ENCODE results near the gene APOL6. TPM values are rescaled to one million over a fixed set of nuclear protein-coding genes. Genes with fewer than 3 reads are reported as not detected.

The APOL6 gene
- total and polyA plus RNA-seq, 2 of the 13 experiments (the other 11 are each of a cell fraction or from before 2014, with no cell fraction given): 5.2 to 7.5 TPM

DNA sequence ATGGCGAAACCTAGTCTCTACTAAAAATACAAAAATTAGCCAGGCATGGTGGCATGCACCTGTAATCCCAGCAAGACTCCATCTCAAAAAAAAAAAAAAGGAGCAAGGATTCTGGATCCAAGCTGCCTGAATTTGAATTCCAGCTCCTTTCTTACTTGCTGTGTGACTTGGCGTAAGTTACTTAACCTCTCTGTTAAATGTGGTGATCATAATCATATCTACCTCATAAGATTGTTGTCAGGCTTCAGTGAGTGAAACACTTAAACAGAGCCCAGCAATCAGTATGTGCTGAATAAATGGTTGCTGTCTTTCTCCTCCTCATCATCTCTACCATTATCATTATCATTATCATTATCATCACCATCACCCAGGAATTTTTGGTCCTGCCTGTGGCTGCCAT lies 33.8 kb upstream of the APOL6 start:
- intact Hi-C loops (cut with micrococcal nuclease; ENCODE audit: unreplicated experiment) (no loop called here), in situ Hi-C loops (cut with HindIII; ENCODE audit: extremely low pct_ligation_motif_present, low pct_unique_long_range_greater_than_20kb) (no loop called here)
- Histone ChIP-seq H2AFZ (ENCODE audit: low read length) (no peak overlapping the region), H3K4me1 (ENCODE audit: insufficient read depth, low read length) (peaks cover 50% of the 10 kb centered on the region), H3K9me3 (ENCODE audit: low read length) (no peaks in the 10 kb centered on the region), H3K4me2 (ENCODE audit: low read depth, low read length) (no peak overlapping the region; the same call in 1 of the 2 replicates), H3K9ac (ENCODE audit: insufficient read depth, low read depth, low read length) (no peak overlapping the region), H3K4me3 (replicated peaks in 1 of 3; ENCODE audit: insufficient read depth in 1 of 3, low read depth in 2 of 3, low read length in 3 of 3) (no peak overlapping the region), H3K36me3 (replicated peaks in 1 of 2; ENCODE audit: control insufficient read depth in 1 of 2, insufficient read depth in 2 of 2, low read length in 2 of 2) (no peaks in the 10 kb centered on the region), H4K20me1 (ENCODE audit: insufficient read depth, low read length) (no peaks in the 10 kb centered on the region), H3K79me2 (ENCODE audit: insufficient read depth, low read length) (no peaks in the 10 kb centered on the region), H3K27ac (ENCODE audit: extremely low read length, insufficient read depth, low read length) (no peak overlapping the region), H3K27me3 (ENCODE audit: control insufficient read depth in 1 of 2, insufficient read depth in 2 of 2, low read length in 2 of 2) (peaks cover 0 to 9% of the 10 kb centered on the region in 2 experiments; a peak in 2 of 5 replicates)
- CTCF ChIA-PET (ENCODE audit: low intra/inter-chr PET ratio, low total read pairs): no interaction called here
- ATAC-seq (no peak), DNase-seq (ENCODE audit: low spot score) (no peak), FAIRE-seq (no peak)
- POLR2A ChIA-PET: no interaction called here
- peak; percentile 69; the same call in 1 of the 2 replicates for TF ChIP-seq ZNF768 (CRISPR knock-in tag; IDR thresholded peaks at IDR 0.05)
- no peak for TF ChIP-seq GATAD1 (CRISPR knock-in tag; IDR thresholded peaks at IDR 0.05)
- BruUV-seq (replicated peaks): no TSS peak
- 84% methylated on average over 2 of the region's 2 CpGs for WGBS (ENCODE audit: low lambda C conversion rate)

- H2AFZ ChIP-seq (ENCODE audit: low read length): no peak overlapping the region
- H3K4me3 ChIP-seq (replicated peaks in 1 of 3; ENCODE audit: insufficient read depth in 1 of 3, low read depth in 2 of 3, low read length in 3 of 3): no peak overlapping the region
- no peak overlapping the region for H3K4me2 ChIP-seq (ENCODE audit: low read depth, low read length)
- no peaks in the 10 kb centered on the region for H3K79me2 ChIP-seq (ENCODE audit: insufficient read depth, low read length)
- DNase-seq (ENCODE audit: low spot score) (no peak), FAIRE-seq (no peak), ATAC-seq (no peak)
- intact Hi-C loops (cut with micrococcal nuclease; ENCODE audit: unreplicated experiment): no loop called here
- H4K20me1 ChIP-seq (ENCODE audit: insufficient read depth, low read length): no peaks in the 10 kb centered on the region
- WGBS (ENCODE audit: low lambda C conversion rate): no CpG with 5 or more reads among the region's 6 CpGs
- H3K9me3 ChIP-seq (ENCODE audit: low read length): no peaks in the 10 kb centered on the region
- in situ Hi-C loops (cut with HindIII; ENCODE audit: extremely low pct_ligation_motif_present, low pct_unique_long_range_greater_than_20kb): no loop called here
- CTCF ChIA-PET (ENCODE audit: low intra/inter-chr PET ratio, low total read pairs): no interaction called here
- peaks cover 0 to 9% of the 10 kb centered on the region in 2 experiments; a peak in 2 of 5 replicates for H3K27me3 ChIP-seq (ENCODE audit: control insufficient read depth in 1 of 2, insufficient read depth in 2 of 2, low read length in 2 of 2)
- H3K4me1 ChIP-seq (ENCODE audit: insufficient read depth, low read length): peaks cover 50% of the 10 kb centered on the region
- no peak overlapping the region for H3K27ac ChIP-seq (ENCODE audit: extremely low read length, insufficient read depth, low read length)
- POLR2A ChIA-PET: no interaction called here
- no TSS peak for BruUV-seq (replicated peaks)
- H3K36me3 ChIP-seq (replicated peaks in 1 of 2; ENCODE audit: control insufficient read depth in 1 of 2, insufficient read depth in 2 of 2, low read length in 2 of 2): no peaks in the 10 kb centered on the region
- no peak overlapping the region; the same call in 1 of the 2 replicates for H3K9ac ChIP-seq (ENCODE audit: insufficient read depth, low read depth, low read length)
- TF ChIP-seq SUZ12 (IDR thresholded peaks at IDR 0.05; ENCODE audit: low read depth, low read length) (no peak), MLX (CRISPR knock-in tag; IDR thresholded peaks at IDR 0.05) (no peak), ZSCAN31 (CRISPR knock-in tag; IDR thresholded peaks at IDR 0.05; ENCODE audit: low read depth) (no peak), ZNF75D (CRISPR knock-in tag; IDR thresholded peaks at IDR 0.05; ENCODE audit: borderline replicate concordance) (no peak), ZNF891 (CRISPR knock-in tag; IDR thresholded peaks at IDR 0.05) (no peak), ZNF556 (CRISPR knock-in tag; IDR thresholded peaks at IDR 0.05; ENCODE audit: borderline replicate concordance) (no peak), ZBTB26 (CRISPR knock-in tag; IDR thresholded peaks at IDR 0.05; ENCODE audit: borderline replicate concordance) (peak; percentile 95), ZNF335 (CRISPR knock-in tag; IDR thresholded peaks at IDR 0.05) (no peak), CEBPB (IDR thresholded peaks at IDR 0.05; ENCODE audit: borderline replicate concordance, low read depth, low read length) (peak; percentile 63; the same call in 1 of the 2 replicates), NR0B2 (CRISPR knock-in tag; IDR thresholded peaks at IDR 0.05) (no peak)
- TF ChIP-seq, protein P1, sequence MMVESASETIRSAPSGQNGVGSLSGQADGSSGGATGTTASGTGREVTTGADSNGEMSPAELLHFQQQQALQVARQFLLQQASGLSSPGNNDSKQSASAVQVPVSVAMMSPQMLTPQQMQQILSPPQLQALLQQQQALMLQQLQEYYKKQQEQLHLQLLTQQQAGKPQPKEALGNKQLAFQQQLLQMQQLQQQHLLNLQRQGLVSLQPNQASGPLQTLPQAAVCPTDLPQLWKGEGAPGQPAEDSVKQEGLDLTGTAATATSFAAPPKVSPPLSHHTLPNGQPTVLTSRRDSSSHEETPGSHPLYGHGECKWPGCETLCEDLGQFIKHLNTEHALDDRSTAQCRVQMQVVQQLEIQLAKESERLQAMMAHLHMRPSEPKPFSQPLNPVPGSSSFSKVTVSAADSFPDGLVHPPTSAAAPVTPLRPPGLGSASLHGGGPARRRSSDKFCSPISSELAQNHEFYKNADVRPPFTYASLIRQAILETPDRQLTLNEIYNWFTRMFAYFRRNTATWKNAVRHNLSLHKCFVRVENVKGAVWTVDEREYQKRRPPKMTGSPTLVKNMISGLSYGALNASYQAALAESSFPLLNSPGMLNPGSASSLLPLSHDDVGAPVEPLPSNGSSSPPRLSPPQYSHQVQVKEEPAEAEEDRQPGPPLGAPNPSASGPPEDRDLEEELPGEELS (CRISPR knock-in tag; IDR thresholded peaks at IDR 0.05): no peak
- TF ChIP-seq, protein P2, sequence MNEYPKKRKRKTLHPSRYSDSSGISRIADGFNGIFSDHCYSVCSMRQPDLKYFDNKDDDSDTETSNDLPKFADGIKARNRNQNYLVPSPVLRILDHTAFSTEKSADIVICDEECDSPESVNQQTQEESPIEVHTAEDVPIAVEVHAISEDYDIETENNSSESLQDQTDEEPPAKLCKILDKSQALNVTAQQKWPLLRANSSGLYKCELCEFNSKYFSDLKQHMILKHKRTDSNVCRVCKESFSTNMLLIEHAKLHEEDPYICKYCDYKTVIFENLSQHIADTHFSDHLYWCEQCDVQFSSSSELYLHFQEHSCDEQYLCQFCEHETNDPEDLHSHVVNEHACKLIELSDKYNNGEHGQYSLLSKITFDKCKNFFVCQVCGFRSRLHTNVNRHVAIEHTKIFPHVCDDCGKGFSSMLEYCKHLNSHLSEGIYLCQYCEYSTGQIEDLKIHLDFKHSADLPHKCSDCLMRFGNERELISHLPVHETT (CRISPR knock-in tag; conservative IDR thresholded peaks at IDR 0.05): no peak
Measured at GRCh38 chr22:35615156-35615555, 33.1 kb upstream of the APOL6 start.
